ENCODE data around the gene DMBX1.

The DMBX1 gene

GRCh38 chr1:46473991-46474390 lies 15.6 kb upstream of the DMBX1 start:
- DNase-seq (no peak), ATAC-seq (ENCODE audit: insufficient read depth, low read depth) (no peak)
- Histone ChIP-seq H2AFZ (ENCODE audit: low read depth, low read length) (no peak overlapping the region), H3K4me1 (ENCODE audit: insufficient read depth, low read length) (no peaks in the 10 kb centered on the region), H3K79me2 (ENCODE audit: insufficient read depth, low read length) (no peaks in the 10 kb centered on the region), H3K27ac (ENCODE audit: low read length) (no peak overlapping the region), H3K4me3 (ENCODE audit: low read depth in 1 of 2, low read length in 2 of 2) (no peak overlapping the region), H3K27me3 (ENCODE audit: insufficient read depth, low read length, poor library complexity) (peaks cover 22% of the 10 kb centered on the region), H3K9ac (ENCODE audit: low read depth, low read length) (no peak overlapping the region), H3K9me3 (ENCODE audit: insufficient read depth, low read length, severe bottlenecking) (no peaks in the 10 kb centered on the region), H4K20me1 (ENCODE audit: insufficient read depth, low read length) (no peaks in the 10 kb centered on the region; the same call in 1 of the 2 replicates), H3K36me3 (ENCODE audit: insufficient read depth, low read length) (no peaks in the 10 kb centered on the region), H3K4me2 (ENCODE audit: insufficient read depth, low read length) (no peak overlapping the region)
- TF ChIP-seq EZH2 (IDR thresholded peaks at IDR 0.05; ENCODE audit: borderline replicate concordance, low read depth, low read length, severe bottlenecking) (no peak), CTCF (IDR thresholded peaks at IDR 0.05; ENCODE audit: borderline replicate concordance, extremely low read depth, low read length, poor library complexity, severe bottlenecking) (no peak)

- Histone ChIP-seq H3K79me2 (ENCODE audit: insufficient read depth, low read length) (no peaks in the 10 kb centered on the region), H3K4me1 (ENCODE audit: insufficient read depth, low read length) (no peaks in the 10 kb centered on the region), H3K27me3 (ENCODE audit: insufficient read depth, low read length, poor library complexity) (peaks cover 18% of the 10 kb centered on the region), H3K9ac (ENCODE audit: low read depth, low read length) (no peak overlapping the region), H4K20me1 (ENCODE audit: insufficient read depth, low read length) (no peaks in the 10 kb centered on the region; the same call in 1 of the 2 replicates), H3K4me3 (ENCODE audit: low read depth in 1 of 2, low read length in 2 of 2) (no peak overlapping the region), H2AFZ (ENCODE audit: low read depth, low read length) (no peak overlapping the region), H3K36me3 (ENCODE audit: insufficient read depth, low read length) (no peaks in the 10 kb centered on the region), H3K9me3 (ENCODE audit: insufficient read depth, low read length, severe bottlenecking) (no peaks in the 10 kb centered on the region), H3K27ac (ENCODE audit: low read length) (no peak overlapping the region), H3K4me2 (ENCODE audit: insufficient read depth, low read length) (no peak overlapping the region)
- DNase-seq, result no peak
- TF ChIP-seq CTCF (IDR thresholded peaks at IDR 0.05; ENCODE audit: borderline replicate concordance, extremely low read depth, low read length, poor library complexity, severe bottlenecking), result no peak
- TF ChIP-seq EZH2 (IDR thresholded peaks at IDR 0.05; ENCODE audit: borderline replicate concordance, low read depth, low read length, severe bottlenecking), result no peak
- ATAC-seq (ENCODE audit: insufficient read depth, low read depth), result no peak
These were observed 15.1 kb upstream of the DMBX1 start for GRCh38 chr1:46474570-46474969.

GRCh38 chr1:46476673-46477072 lies 13.0 kb upstream of the DMBX1 start:
- Histone ChIP-seq H3K9ac (ENCODE audit: low read depth, low read length) (no peak overlapping the region), H3K9me3 (ENCODE audit: insufficient read depth, low read length, severe bottlenecking) (no peaks in the 10 kb centered on the region), H3K27ac (ENCODE audit: low read length) (no peak overlapping the region), H3K27me3 (ENCODE audit: insufficient read depth, low read length, poor library complexity) (peaks cover 13% of the 10 kb centered on the region), H2AFZ (ENCODE audit: low read depth, low read length) (no peak overlapping the region), H3K4me3 (ENCODE audit: low read depth in 1 of 2, low read length in 2 of 2) (no peak overlapping the region), H3K4me2 (ENCODE audit: insufficient read depth, low read length) (no peak overlapping the region), H3K4me1 (ENCODE audit: insufficient read depth, low read length) (no peaks in the 10 kb centered on the region), H3K36me3 (ENCODE audit: insufficient read depth, low read length) (no peaks in the 10 kb centered on the region), H4K20me1 (ENCODE audit: insufficient read depth, low read length) (no peaks in the 10 kb centered on the region), H3K79me2 (ENCODE audit: insufficient read depth, low read length) (no peaks in the 10 kb centered on the region)
- TF ChIP-seq EZH2 (IDR thresholded peaks at IDR 0.05; ENCODE audit: borderline replicate concordance, low read depth, low read length, severe bottlenecking) (no peak), CTCF (IDR thresholded peaks at IDR 0.05; ENCODE audit: borderline replicate concordance, extremely low read depth, low read length, poor library complexity, severe bottlenecking) (no peak)
- ATAC-seq (ENCODE audit: insufficient read depth, low read depth) (no peak), DNase-seq (no peak)
